Measurements from ENCODE around the gene LTBP2. TPM values are rescaled to one million over a fixed set of nuclear protein-coding genes. Genes with fewer than 3 reads are reported as not detected.

LTBP2 gene
- total RNA-seq, 1 donor from 2014 or later = 26.5 TPM

- no peak for DNase-seq
- Histone ChIP-seq H3K27me3 (ENCODE audit: low read depth) (no peaks in the 10 kb centered on the region), H3K36me3 (no peaks in the 10 kb centered on the region), H3K4me1 (peaks cover 15% of the 10 kb centered on the region), H3K9me3 (replicated peaks) (no peaks in the 10 kb centered on the region), H3K4me3 (no peak overlapping the region), H3K27ac (replicated peaks) (no peak overlapping the region)
- TF ChIP-seq, protein P1, sequence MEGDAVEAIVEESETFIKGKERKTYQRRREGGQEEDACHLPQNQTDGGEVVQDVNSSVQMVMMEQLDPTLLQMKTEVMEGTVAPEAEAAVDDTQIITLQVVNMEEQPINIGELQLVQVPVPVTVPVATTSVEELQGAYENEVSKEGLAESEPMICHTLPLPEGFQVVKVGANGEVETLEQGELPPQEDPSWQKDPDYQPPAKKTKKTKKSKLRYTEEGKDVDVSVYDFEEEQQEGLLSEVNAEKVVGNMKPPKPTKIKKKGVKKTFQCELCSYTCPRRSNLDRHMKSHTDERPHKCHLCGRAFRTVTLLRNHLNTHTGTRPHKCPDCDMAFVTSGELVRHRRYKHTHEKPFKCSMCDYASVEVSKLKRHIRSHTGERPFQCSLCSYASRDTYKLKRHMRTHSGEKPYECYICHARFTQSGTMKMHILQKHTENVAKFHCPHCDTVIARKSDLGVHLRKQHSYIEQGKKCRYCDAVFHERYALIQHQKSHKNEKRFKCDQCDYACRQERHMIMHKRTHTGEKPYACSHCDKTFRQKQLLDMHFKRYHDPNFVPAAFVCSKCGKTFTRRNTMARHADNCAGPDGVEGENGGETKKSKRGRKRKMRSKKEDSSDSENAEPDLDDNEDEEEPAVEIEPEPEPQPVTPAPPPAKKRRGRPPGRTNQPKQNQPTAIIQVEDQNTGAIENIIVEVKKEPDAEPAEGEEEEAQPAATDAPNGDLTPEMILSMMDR (IDR thresholded peaks at IDR 0.05; ENCODE audit: borderline replicate concordance) = no peak
- intact Hi-C loops (cut with micrococcal nuclease) = no loop called here
Measured at GRCh38 chr14:74503938-74504335, 108.1 kb downstream of the LTBP2 start.

GRCh38 chr14:74503291-74503937, 108.6 kb downstream of the LTBP2 start:
- H3K36me3 ChIP-seq = no peaks in the 10 kb centered on the region
- intact Hi-C loops (cut with micrococcal nuclease) = no loop called here
- H3K4me3 ChIP-seq = no peak overlapping the region
- H3K27ac ChIP-seq (replicated peaks) = no peak overlapping the region
- DNase-seq = no peak
- peaks cover 15% of the 10 kb centered on the region for H3K4me1 ChIP-seq
- H3K9me3 ChIP-seq (replicated peaks) = no peaks in the 10 kb centered on the region
- H3K27me3 ChIP-seq (ENCODE audit: low read depth) = no peaks in the 10 kb centered on the region
- TF ChIP-seq, protein P1 (IDR thresholded peaks at IDR 0.05; ENCODE audit: borderline replicate concordance) = no peak

GRCh38 chr14:74502236-74503019, 109.6 kb downstream of the LTBP2 start:
- intact Hi-C loops (cut with micrococcal nuclease) = no loop called here

DNA sequence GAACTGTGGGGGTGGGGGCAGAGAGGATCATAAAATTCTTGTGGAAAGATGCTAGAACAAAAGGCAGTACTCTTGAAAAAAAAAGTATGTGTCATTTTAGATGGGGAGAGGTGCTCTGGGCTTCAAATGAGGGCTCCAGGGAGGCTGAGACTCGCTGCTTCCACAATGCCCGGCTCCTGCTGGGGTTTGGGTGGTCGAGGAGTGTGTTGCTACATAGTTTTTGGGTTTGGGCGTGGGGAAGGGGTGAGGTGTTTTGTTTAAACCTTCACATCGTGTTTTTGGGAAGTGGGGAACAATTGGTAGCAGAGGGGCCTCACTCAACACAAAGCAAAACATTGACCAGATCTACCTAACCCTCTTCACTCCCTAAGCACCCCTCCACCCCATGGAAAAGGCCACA, 110.3 kb downstream of the LTBP2 start:
- no peaks in the 10 kb centered on the region for H3K27me3 ChIP-seq (ENCODE audit: low read depth)
- TF ChIP-seq, protein P1 (IDR thresholded peaks at IDR 0.05; ENCODE audit: borderline replicate concordance) = no peak
- H3K4me3 ChIP-seq = no peak overlapping the region
- DNase-seq = no peak
- H3K27ac ChIP-seq (replicated peaks) = no peak overlapping the region
- intact Hi-C loops (cut with micrococcal nuclease) = no loop called here
- peaks cover 10% of the 10 kb centered on the region for H3K4me1 ChIP-seq
- no peaks in the 10 kb centered on the region for H3K9me3 ChIP-seq (replicated peaks)
- no peaks in the 10 kb centered on the region for H3K36me3 ChIP-seq

More at GRCh38 chr14:74502236-74503019, 109.6 kb downstream of the LTBP2 start:
- no peak for DNase-seq
- H3K4me1 ChIP-seq = peaks cover 15% of the 10 kb centered on the region
- no peak overlapping the region for H3K4me3 ChIP-seq
- no peaks in the 10 kb centered on the region for H3K27me3 ChIP-seq (ENCODE audit: low read depth)
- H3K36me3 ChIP-seq = no peaks in the 10 kb centered on the region
- TF ChIP-seq, protein P1 (IDR thresholded peaks at IDR 0.05; ENCODE audit: borderline replicate concordance) = peak; percentile 39
- no peaks in the 10 kb centered on the region for H3K9me3 ChIP-seq (replicated peaks)
- no peak overlapping the region for H3K27ac ChIP-seq (replicated peaks)

DNA sequence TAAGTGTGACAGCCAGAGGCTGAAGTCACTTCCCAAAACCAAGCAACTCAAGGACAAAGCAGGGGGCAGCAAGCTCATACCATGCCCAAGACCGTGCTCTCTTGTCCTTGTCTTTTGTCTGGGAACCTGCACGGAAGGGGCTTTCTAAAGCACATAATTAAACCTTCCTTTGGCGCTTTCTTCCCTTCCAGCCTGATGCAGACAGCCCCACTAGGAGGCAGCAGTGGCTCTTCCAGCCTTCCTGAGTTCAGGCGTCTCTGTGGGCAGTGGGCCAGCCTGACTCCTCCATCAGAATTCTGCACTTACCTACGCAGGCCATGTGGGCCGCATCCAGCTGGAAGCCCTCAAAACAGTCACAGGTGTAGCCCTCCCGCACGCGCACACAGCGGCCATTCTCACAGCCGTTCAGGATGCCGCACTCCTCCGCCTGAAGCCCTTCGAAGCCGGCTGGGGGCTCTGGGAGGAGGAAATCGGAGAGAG, 110.9 kb downstream of the LTBP2 start:
- DNase-seq = peak; percentile 62
- no peaks in the 10 kb centered on the region for H3K36me3 ChIP-seq
- intact Hi-C loops (cut with micrococcal nuclease) = no loop called here

More for the DNA sequence above, 110.9 kb downstream of the LTBP2 start:
- Histone ChIP-seq H3K4me1 (peaks cover 10% of the 10 kb centered on the region), H3K4me3 (no peak overlapping the region), H3K27me3 (ENCODE audit: low read depth) (no peaks in the 10 kb centered on the region), H3K27ac (replicated peaks) (no peak overlapping the region), H3K9me3 (replicated peaks) (no peaks in the 10 kb centered on the region)
- TF ChIP-seq, protein P1 (IDR thresholded peaks at IDR 0.05; ENCODE audit: borderline replicate concordance) = peak; percentile 63

Measured in left ventricle myocardium inferior (tissue), 1 donor.